H1 (cell line): ENCODE measurements around the gene MACF1. TPM values are rescaled to one million over a fixed set of nuclear protein-coding genes. Genes with fewer than 3 reads are reported as not detected.
A peak's percentile ranks its signal among the peaks of the same experiment; 100 is the strongest.
"Not testable (repeated sequence)": the region's sequence is repeated elsewhere in the genome, so short reads cannot be mapped to it uniquely, and the experiment has no call there.

Experiments
- CTCF ChIA-PET: fragments of 300-600 bp; sonication (Branson Sonifier 250); formaldehyde crosslinking; loops from one replicate; lab custom pipeline; 2021; ENCODE audit not compliant: partially characterized antibody; lab: Charles Lee
- POLR2A ChIA-PET: fragments of 300-600 bp; sonication (Branson Sonifier 250); formaldehyde crosslinking; loops from one replicate; lab custom pipeline; 2021; ENCODE audit warnings: inconsistent platforms; ENCODE audit not compliant: partially characterized antibody; lab: Charles Lee
- DNase-seq, 2 experiments: peaks; one replicate each; pipeline versions ENCODE4 v3.0.0 to v3.0.0-alpha.2; 2010 to 2022; ENCODE audit warnings: low spot score in 2 of 2, low read depth in 1 of 2, mixed read lengths in 1 of 2
- FAIRE-seq: peaks from 2 replicates; lab custom pipeline; 2011; peaks lifted over from hg19 to GRCh38; lab: Jason Lieb, UNC
- H2AFZ ChIP-seq: 2 replicates; pipeline ENCODE4 v1.8.1; 2012; ENCODE audit warnings: low read length, inconsistent platforms
- H2AK5ac ChIP-seq: 2 replicates; pipeline ENCODE4 v1.6.1; 2013; ENCODE audit warnings: low read depth, low read length
- H2BK120ac ChIP-seq: replicated peaks from 2 replicates; pipeline ENCODE3; 2013; ENCODE audit warnings: low read depth, low read length, inconsistent platforms
- H2BK12ac ChIP-seq: 2 replicates; pipeline ENCODE4 v1.6.1; 2013; ENCODE audit warnings: low read depth, low read length
- H2BK15ac ChIP-seq: 2 replicates; pipeline ENCODE4 v1.6.1; 2013; ENCODE audit warnings: low read length
- H2BK20ac ChIP-seq: 2 replicates; pipeline ENCODE4 v1.6.1; 2013; ENCODE audit warnings: low read length
- H2BK5ac ChIP-seq: 2 replicates; pipeline ENCODE4 v1.6.1; 2013; ENCODE audit warnings: low read depth, low read length
- H3K14ac ChIP-seq: 2 replicates; pipeline ENCODE4 v1.6.1; 2013; ENCODE audit warnings: inconsistent platforms; ENCODE audit not compliant: insufficient read length
- H3K18ac ChIP-seq: 2 replicates; pipeline ENCODE4 v1.6.1; 2013; ENCODE audit warnings: low read length; ENCODE audit errors: extremely low read depth
- H3K23ac ChIP-seq: 2 replicates; pipeline ENCODE4 v1.6.1; 2013; ENCODE audit warnings: inconsistent platforms; ENCODE audit not compliant: insufficient read length
- H3K23me2 ChIP-seq: 2 replicates; pipeline ENCODE4 v1.6.1; 2013; ENCODE audit warnings: low read depth, low read length
- H3K27ac ChIP-seq: 2 replicates; pipeline ENCODE4 v1.6.1; 2011; ENCODE audit warnings: low read depth, low read length, inconsistent platforms
- H3K27me3 ChIP-seq, 4 experiments: replicated peaks in 1 of 4; 1 replicate in 1 of 4; 2 replicates in 3 of 4; pipeline versions ENCODE4 v1.6.1 to v1.8.1; 2011 to 2013; ENCODE audit warnings: low read length in 3 of 4, mild to moderate bottlenecking in 3 of 4, inconsistent platforms in 2 of 4, mixed read lengths in 2 of 4, moderate library complexity in 1 of 4; ENCODE audit not compliant: control insufficient read depth in 3 of 4, insufficient read depth in 3 of 4; ENCODE audit errors: extremely low read depth in 1 of 4
- H3K36me3 ChIP-seq, 4 experiments: 2 replicates each; pipeline versions ENCODE4 v1.6.1 to v1.8.1; 2011 to 2013; ENCODE audit warnings: mild to moderate bottlenecking in 4 of 4, low read length in 3 of 4, moderate library complexity in 2 of 4, control low read depth in 1 of 4, inconsistent platforms in 1 of 4; ENCODE audit not compliant: insufficient read depth in 4 of 4, control insufficient read depth in 2 of 4
- H3K4ac ChIP-seq: replicated peaks from 2 replicates; pipeline ENCODE3; 2013; ENCODE audit warnings: low read length, low read depth, mixed read lengths, inconsistent platforms; ENCODE audit not compliant: insufficient read length
- H3K4me1 ChIP-seq, 4 experiments: replicated peaks in 1 of 4; 1 replicate in 1 of 4; 2 replicates in 3 of 4; pipeline versions ENCODE4 v1.6.1 to v1.8.1; 2011 to 2013; ENCODE audit warnings: low read length in 3 of 4, inconsistent platforms in 2 of 4, mixed read lengths in 1 of 4; ENCODE audit not compliant: insufficient read depth in 4 of 4, control insufficient read depth in 3 of 4
- H3K4me2 ChIP-seq, 2 experiments: 2 replicates each; pipeline versions ENCODE4 v1.6.1 to v1.8.1; 2011 to 2013; ENCODE audit warnings: low read depth in 2 of 2, low read length in 2 of 2, control low read depth in 1 of 2, inconsistent platforms in 1 of 2, mild to moderate bottlenecking in 1 of 2; ENCODE audit not compliant: insufficient read depth in 1 of 2
- H3K4me3 ChIP-seq, 4 experiments: fragments of 200-600, 300-600 bp in 1 of 4; sonication (generic), shearing (Covaris generic), sonication (Bioruptor Twin) in 1 of 4; 2 replicates each; pipeline versions ENCODE4 v1.5.1 to v1.8.1; 2011 to 2016; ENCODE audit warnings: low read length in 4 of 4, low read depth in 3 of 4, control low read depth in 2 of 4, inconsistent platforms in 2 of 4, mild to moderate bottlenecking in 2 of 4, mixed read lengths in 1 of 4, moderate library complexity in 1 of 4; ENCODE audit not compliant: insufficient read depth in 2 of 4; ENCODE audit errors: extremely low read depth in 1 of 4
- H3K56ac ChIP-seq: replicated peaks from 2 replicates; pipeline ENCODE3; 2013; ENCODE audit warnings: low read depth, mild to moderate bottlenecking, mixed read lengths, low read length, inconsistent platforms; ENCODE audit not compliant: insufficient read length
- H3K79me1 ChIP-seq: 2 replicates; pipeline ENCODE4 v1.6.1; 2013; ENCODE audit warnings: low read depth, low read length, control low read depth
- H3K79me2 ChIP-seq, 2 experiments: 2 replicates each; pipeline versions ENCODE4 v1.6.1 to v1.8.1; 2012 to 2013; ENCODE audit warnings: low read length in 2 of 2, mild to moderate bottlenecking in 2 of 2, inconsistent platforms in 1 of 2; ENCODE audit not compliant: insufficient read depth in 2 of 2, control insufficient read depth in 1 of 2
- H3K9ac ChIP-seq, 4 experiments: replicated peaks in 1 of 4; 1 replicate in 1 of 4; 2 replicates in 3 of 4; pipeline versions ENCODE4 v1.6.1 to v1.8.1; 2011 to 2013; ENCODE audit warnings: low read depth in 3 of 4, low read length in 3 of 4, control low read depth in 2 of 4, mild to moderate bottlenecking in 2 of 4, moderate library complexity in 2 of 4, inconsistent platforms in 1 of 4; ENCODE audit errors: extremely low read depth in 1 of 4
- H3K9me3 ChIP-seq, 2 experiments: 2 replicates each; pipeline versions ENCODE4 v1.6.1 to v1.8.1; 2012 to 2013; ENCODE audit warnings: mild to moderate bottlenecking in 2 of 2, moderate library complexity in 2 of 2, control low read depth in 1 of 2, inconsistent platforms in 1 of 2, low read depth in 1 of 2, low read length in 1 of 2, mixed read lengths in 1 of 2; ENCODE audit not compliant: insufficient read depth in 2 of 2
- H4K20me1 ChIP-seq, 2 experiments: replicated peaks in 1 of 2; 2 replicates each; pipeline versions ENCODE3 to v1.8.1; 2011 to 2013; ENCODE audit warnings: inconsistent platforms in 2 of 2, low read length in 2 of 2, mild to moderate bottlenecking in 1 of 2; ENCODE audit not compliant: insufficient read depth in 2 of 2, control insufficient read depth in 1 of 2
- H4K5ac ChIP-seq: 2 replicates; pipeline ENCODE4 v1.6.1; 2013; ENCODE audit warnings: low read length, low read depth, mixed read lengths, inconsistent platforms; ENCODE audit not compliant: insufficient read length
- H4K8ac ChIP-seq: 2 replicates; pipeline ENCODE4 v1.8.0; 2013; ENCODE audit warnings: mild to moderate bottlenecking, moderate library complexity, low read length, inconsistent platforms; ENCODE audit not compliant: insufficient read depth; ENCODE audit errors: extremely low read depth
- H4K91ac ChIP-seq: replicated peaks from 2 replicates; pipeline ENCODE3; 2013; ENCODE audit warnings: low read length, mixed read lengths, inconsistent platforms; ENCODE audit not compliant: insufficient read length
- WGBS, 2 experiments: shearing (Covaris generic) in 1 of 2; methylation state at CpG; one replicate each; pipeline versions ENCODE4 v1.1.6 to v1.1.7; 2013 to 2015; ENCODE audit warnings: low lambda C conversion rate in 2 of 2, mixed read lengths in 2 of 2, inconsistent platforms in 1 of 2, low coverage in 1 of 2, missing lambda C conversion rate in 1 of 2; ENCODE audit not compliant: insufficient replicate concordance in 2 of 2, insufficient coverage in 1 of 2, insufficient read length in 1 of 2; ENCODE audit errors: extremely low coverage in 1 of 2, missing lambda C conversion rate in 1 of 2; 5-methylcytosine and 5-hydroxymethylcytosine counted together
- polyA plus RNA-seq, 7 experiments: library from polyadenylated mRNA; depleted of rRNA in 3 of 7; stranded (reverse) in 5 of 7; unstranded in 2 of 7; fragments of >200 nt in 5 of 7; fragments of 200-250 nt in 2 of 7; gene quantifications; 1 replicate in 5 of 7; 2 replicates in 1 of 7; 4 replicates in 1 of 7; pipeline versions ENCODE4 v1.2.1 to v1.2.3, GENCODE V29; 2011 to 2013; ENCODE audit warnings: missing spikeins in 2 of 7, mixed read lengths in 2 of 7
- total RNA-seq: library from RNA; stranded (reverse); fragmentation: NEBNext Ultra II Directional; extraction: Animal tissue kit (Norgen Biotek cat#: 25700); gene quantifications from 2 replicates; pipeline ENCODE4 v1.2.1, GENCODE V29; 2021

Gene MACF1
- total and polyA plus RNA-seq, 2 of the 8 experiments (the other 6 are each of a cell fraction or from before 2014, with no cell fraction given), result 59.8 to 285 TPM

GRCh38 chr1:39519376-39519775 is 314.9 kb downstream of the MACF1 start:
- H3K18ac ChIP-seq, H3K27ac ChIP-seq, H2AK5ac ChIP-seq, H2AFZ ChIP-seq, H2BK12ac ChIP-seq, H3K9me3 ChIP-seq, H3K27me3 ChIP-seq, H3K79me2 ChIP-seq, H3K4me2 ChIP-seq, H3K9ac ChIP-seq, H3K4ac ChIP-seq, H3K14ac ChIP-seq, CTCF ChIA-PET, H3K56ac ChIP-seq, H2BK120ac ChIP-seq, H4K91ac ChIP-seq, H4K8ac ChIP-seq, H2BK15ac ChIP-seq, H3K4me3 ChIP-seq, H3K23ac ChIP-seq, H2BK5ac ChIP-seq, H3K79me1 ChIP-seq, H3K23me2 ChIP-seq, H4K20me1 ChIP-seq, H3K4me1 ChIP-seq, H4K5ac ChIP-seq, DNase-seq, H3K36me3 ChIP-seq, FAIRE-seq, H2BK20ac ChIP-seq, POLR2A ChIA-PET: not testable (repeated sequence)
- WGBS, 2 experiments, result 83% methylated on average over 2 of the region's 5 CpGs; no CpG with 5 or more reads in 1 of the 2 experiments

- H2AK5ac ChIP-seq, H3K79me1 ChIP-seq, H2BK5ac ChIP-seq, H3K23me2 ChIP-seq, H2BK120ac ChIP-seq, H4K91ac ChIP-seq, CTCF ChIA-PET, H3K27ac ChIP-seq, H3K4me1 ChIP-seq, H2BK12ac ChIP-seq, H3K18ac ChIP-seq, H3K4me3 ChIP-seq, H2AFZ ChIP-seq, H3K14ac ChIP-seq, H3K56ac ChIP-seq, H2BK15ac ChIP-seq, H3K23ac ChIP-seq, H2BK20ac ChIP-seq, H3K4me2 ChIP-seq, H3K27me3 ChIP-seq, H4K5ac ChIP-seq, POLR2A ChIA-PET, H3K4ac ChIP-seq, DNase-seq, H3K9ac ChIP-seq, H3K79me2 ChIP-seq, H4K20me1 ChIP-seq, H3K9me3 ChIP-seq, H4K8ac ChIP-seq, H3K36me3 ChIP-seq: not testable (repeated sequence)
- 100% methylated on average over 2 of the region's 10 CpGs; no CpG with 5 or more reads in 1 of the 2 experiments for WGBS, 2 experiments
- peak; percentile 52 for FAIRE-seq
These were observed 317.7 kb downstream of the MACF1 start for GRCh38 chr1:39522221-39522620.
